MM.1S (cell line): ENCODE measurements around the gene BRD3.
"Not testable (repeated sequence)": the region's sequence is repeated elsewhere in the genome, so short reads cannot be mapped to it uniquely, and the experiment has no call there.

Experiments
- DNase-seq: peaks from one replicate; pipeline ENCODE4 v3.0.0-alpha.2; 2015
- H2AFZ ChIP-seq: fragments of 300-600 bp; sonication (generic); 2 replicates; pipeline ENCODE4 v1.6.0; 2016; ENCODE audit warnings: antibody characterized with exemption, low read length
- H3F3A ChIP-seq: fragments of 300-600 bp; sonication (generic); 2 replicates; pipeline ENCODE4 v1.6.1; 2016; ENCODE audit warnings: mild to moderate bottlenecking, antibody characterized with exemption, low read length, moderate library complexity, mixed read lengths; ENCODE audit not compliant: insufficient read depth
- H3K27ac ChIP-seq: fragments of 300-600 bp; sonication (generic); 2 replicates; pipeline ENCODE4 v1.5.1; 2016; ENCODE audit warnings: mild to moderate bottlenecking, low read length
- H3K27me3 ChIP-seq: fragments of 300-600 bp; sonication (generic); replicated peaks from 2 replicates; pipeline ENCODE4 v1.6.0; 2016; ENCODE audit warnings: low read length; ENCODE audit not compliant: insufficient read depth
- H3K36me3 ChIP-seq: fragments of 300-600 bp; sonication (generic); replicated peaks from 2 replicates; pipeline ENCODE4 v1.6.1; 2016; ENCODE audit warnings: mild to moderate bottlenecking, low read length, mixed read lengths; ENCODE audit not compliant: insufficient read depth
- H3K4me1 ChIP-seq: fragments of 300-600 bp; sonication (generic); 2 replicates; pipeline ENCODE4 v1.6.1; 2016; ENCODE audit warnings: low read length, mixed read lengths
- H3K4me2 ChIP-seq: fragments of 300-600 bp; sonication (generic); 2 replicates; pipeline ENCODE4 v1.6.0; 2016; ENCODE audit warnings: low read depth, low read length
- H3K4me3 ChIP-seq: fragments of 300-600 bp; sonication (generic); 2 replicates; pipeline ENCODE4 v1.5.1; 2016; ENCODE audit warnings: low read length, mixed read lengths
- H3K79me2 ChIP-seq: fragments of 300-600 bp; sonication (generic); 2 replicates; pipeline ENCODE4 v1.6.1; 2016; ENCODE audit warnings: mixed run types, low read length, mixed read lengths
- H3K9ac ChIP-seq: fragments of 300-600 bp; sonication (generic); 2 replicates; pipeline ENCODE4 v1.6.1; 2016; ENCODE audit warnings: low read length, mixed read lengths
- H3K9me2 ChIP-seq: fragments of 300-600 bp; sonication (generic); replicated peaks from 2 replicates; pipeline ENCODE4 v1.6.1; 2016; ENCODE audit warnings: mild to moderate bottlenecking, low read length, mixed read lengths; ENCODE audit not compliant: insufficient read depth
- H3K9me3 ChIP-seq: fragments of 300-600 bp; sonication (generic); replicated peaks from 2 replicates; pipeline ENCODE4 v1.6.1; 2016; ENCODE audit warnings: mild to moderate bottlenecking, low read length, mixed read lengths; ENCODE audit not compliant: insufficient read depth
- H4K20me1 ChIP-seq: fragments of 300-600 bp; sonication (generic); 2 replicates; pipeline ENCODE4 v1.6.1; 2016; ENCODE audit warnings: mild to moderate bottlenecking, low read length, moderate library complexity, mixed read lengths; ENCODE audit not compliant: insufficient read depth
- CTCF ChIP-seq: fragments of 300-600 bp; sonication (generic); IDR thresholded peaks from 2 replicates; pipeline ENCODE4 v1.5.1; 2016; ENCODE audit warnings: antibody characterized with exemption, low read length, mixed read lengths
- EZH2 ChIP-seq: fragments of 300-600 bp; sonication (generic); optimal IDR thresholded peaks from 2 replicates; pipeline ENCODE3; 2017; ENCODE audit warnings: low read depth, mild to moderate bottlenecking, antibody characterized with exemption, low read length, mixed read lengths
- EZH2phosphoT487 ChIP-seq: fragments of 300-600 bp; sonication (generic); IDR thresholded peaks from 2 replicates; pipeline ENCODE4 v1.6.1; 2018; ENCODE audit warnings: antibody characterized with exemption, low read length

Gene BRD3

GRCh38 chr9:134103391-134103998, 35.7 kb upstream of the BRD3 start:
- H3K27ac ChIP-seq, result no peak overlapping the region
- TF ChIP-seq EZH2 (no peak), EZH2phosphoT487 (no peak), CTCF (no peak)
- no peaks in the 10 kb centered on the region for H3K36me3 ChIP-seq
- H3K9ac ChIP-seq, result no peak overlapping the region
- H3K9me2 ChIP-seq, result no peaks in the 10 kb centered on the region
- no peaks in the 10 kb centered on the region for H3K4me1 ChIP-seq
- DNase-seq, result no peak
- H3K27me3 ChIP-seq, result peaks cover 82% of the 10 kb centered on the region
- H3K4me3 ChIP-seq, result no peak overlapping the region
- H3K79me2 ChIP-seq, result no peaks in the 10 kb centered on the region
- no peaks in the 10 kb centered on the region for H3K9me3 ChIP-seq
- H3F3A ChIP-seq, result no peaks in the 10 kb centered on the region
- no peak overlapping the region for H2AFZ ChIP-seq
- no peak overlapping the region for H3K4me2 ChIP-seq
- H4K20me1 ChIP-seq, result no peaks in the 10 kb centered on the region

- H3K27me3 ChIP-seq, result peaks cover 80% of the 10 kb centered on the region
- H3K4me2 ChIP-seq, result no peak overlapping the region
- TF ChIP-seq CTCF (no peak), EZH2 (no peak), EZH2phosphoT487 (no peak)
- no peaks in the 10 kb centered on the region for H4K20me1 ChIP-seq
- no peak for DNase-seq
- no peak overlapping the region for H3K27ac ChIP-seq
- no peaks in the 10 kb centered on the region for H3K9me2 ChIP-seq
- no peaks in the 10 kb centered on the region for H3K79me2 ChIP-seq
- H3F3A ChIP-seq, result no peaks in the 10 kb centered on the region
- H3K9me3 ChIP-seq, result no peaks in the 10 kb centered on the region
- H2AFZ ChIP-seq, result no peak overlapping the region
- H3K36me3 ChIP-seq, result no peaks in the 10 kb centered on the region
- H3K4me1 ChIP-seq, result no peaks in the 10 kb centered on the region
- H3K4me3 ChIP-seq, result no peak overlapping the region
- no peak overlapping the region for H3K9ac ChIP-seq
Observed at GRCh38 chr9:134101623-134102149, 33.9 kb upstream of the BRD3 start.

GRCh38 chr9:134101133-134101532, 33.3 kb upstream of the BRD3 start:
- not testable (repeated sequence) for H3K79me2 ChIP-seq, H3K9me3 ChIP-seq, H3K27ac ChIP-seq, H3K4me1 ChIP-seq, H3K4me2 ChIP-seq, DNase-seq, H3F3A ChIP-seq, H4K20me1 ChIP-seq, H2AFZ ChIP-seq, H3K9me2 ChIP-seq, H3K9ac ChIP-seq, H3K4me3 ChIP-seq, H3K36me3 ChIP-seq
- H3K27me3 ChIP-seq, result peaks cover 80% of the 10 kb centered on the region

- Histone ChIP-seq H3K9ac (no peak overlapping the region), H3K9me2 (no peaks in the 10 kb centered on the region), H3K4me3 (no peak overlapping the region), H2AFZ (no peak overlapping the region), H3K4me2 (no peak overlapping the region), H3K9me3 (no peaks in the 10 kb centered on the region), H3K79me2 (no peaks in the 10 kb centered on the region), H3K4me1 (no peaks in the 10 kb centered on the region), H3K36me3 (no peaks in the 10 kb centered on the region), H3K27ac (no peak overlapping the region), H3K27me3 (peaks cover 81% of the 10 kb centered on the region), H4K20me1 (no peaks in the 10 kb centered on the region), H3F3A (no peaks in the 10 kb centered on the region)
- TF ChIP-seq CTCF, result no peak
- no peak for TF ChIP-seq EZH2
- TF ChIP-seq EZH2phosphoT487, result no peak
- no peak for DNase-seq
Observed at GRCh38 chr9:134100040-134100439, 32.2 kb upstream of the BRD3 start.
